Cerebellar cortex (tissue), 1 donor: ENCODE results near the gene GMDS.

Experiments
- DNase-seq: peaks from one replicate; pipeline ENCODE4 v3.0.0-alpha.2; 2015; ENCODE audit warnings: low spot score

GMDS gene

GRCh38 chr6:1601158-1602048, 644.0 kb downstream of the GMDS start:
- no peak for DNase-seq

GRCh38 chr6:1600764-1601157, 644.6 kb downstream of the GMDS start:
- no peak for DNase-seq

GRCh38 chr6:1600063-1600763, 645.2 kb downstream of the GMDS start:
- no peak for DNase-seq

GRCh38 chr6:1599469-1599868, 645.9 kb downstream of the GMDS start:
- no peak for DNase-seq

GRCh38 chr6:1598886-1599285, 646.5 kb downstream of the GMDS start:
- no peak for DNase-seq

GRCh38 chr6:1598433-1598832, 647.0 kb downstream of the GMDS start:
- DNase-seq, result no peak

- no peak for DNase-seq
Observed at GRCh38 chr6:1597924-1598323, 647.5 kb downstream of the GMDS start.

GRCh38 chr6:1597121-1597744, 648.2 kb downstream of the GMDS start:
- no peak for DNase-seq

GRCh38 chr6:1596088-1596852, 649.1 kb downstream of the GMDS start:
- peak; percentile 68 for DNase-seq

- no peak for DNase-seq
Observed at GRCh38 chr6:1595271-1596087, 649.9 kb downstream of the GMDS start.

GRCh38 chr6:1594445-1595200, 650.8 kb downstream of the GMDS start:
- DNase-seq, result no peak

GRCh38 chr6:1593958-1594314, 651.5 kb downstream of the GMDS start:
- no peak for DNase-seq

- DNase-seq, result no peak
Observed at GRCh38 chr6:1593286-1593957, 652.0 kb downstream of the GMDS start.

- DNase-seq, result no peak
Observed at GRCh38 chr6:1592852-1593251, 652.6 kb downstream of the GMDS start.

GRCh38 chr6:1591926-1592325, 653.5 kb downstream of the GMDS start:
- no peak for DNase-seq

GRCh38 chr6:1591243-1591642, 654.2 kb downstream of the GMDS start:
- DNase-seq, result no peak

GRCh38 chr6:1590580-1590979, 654.8 kb downstream of the GMDS start:
- DNase-seq, result no peak

GRCh38 chr6:1589208-1589607, 656.2 kb downstream of the GMDS start:
- no peak for DNase-seq

GRCh38 chr6:1587977-1588376, 657.4 kb downstream of the GMDS start:
- no peak for DNase-seq

GRCh38 chr6:1587546-1587945, 657.9 kb downstream of the GMDS start:
- no peak for DNase-seq
